ENCODE data around the gene HEYL. TPM values are rescaled to one million over a fixed set of nuclear protein-coding genes. Genes with fewer than 3 reads are reported as not detected.

The HEYL gene
- polyA plus RNA-seq, 1 of the 3 experiments (the other 2 are of a cell fraction) = not detected

- Histone ChIP-seq H3K9me3 (no peaks in the 10 kb centered on the region), H3K9ac (no peak overlapping the region), H3K4me1 (ENCODE audit: control insufficient read depth in 1 of 2, insufficient read depth in 2 of 2, low read depth in 1 of 2, low read length in 1 of 2) (peaks cover 4 to 35% of the 10 kb centered on the region in 2 experiments; a peak in 2 of 4 replicates), H3F3A (replicated peaks; ENCODE audit: insufficient read depth) (peaks cover 8% of the 10 kb centered on the region), H4K20me1 (ENCODE audit: insufficient read depth) (no peaks in the 10 kb centered on the region), H3K27ac (ENCODE audit: low read depth in 2 of 2, low read length in 1 of 2) (peak overlapping the region in 1 of 2 experiments; percentile 2; a peak in 1 of 4 replicates), H3K4me2 (no peak overlapping the region), H2AFZ (ENCODE audit: low read depth) (no peak overlapping the region), H3K4me3 (ENCODE audit: low read depth in 2 of 2, low read length in 1 of 2) (no peak overlapping the region), H3K27me3 (ENCODE audit: insufficient read depth) (no peaks in the 10 kb centered on the region), H3K9me2 (no peaks in the 10 kb centered on the region), H3K36me3 (replicated peaks in 1 of 2; ENCODE audit: control insufficient read depth in 1 of 2, insufficient read depth in 2 of 2, low read length in 1 of 2) (no peaks in the 10 kb centered on the region), H3K79me2 (ENCODE audit: insufficient read depth) (no peaks in the 10 kb centered on the region)
- DNase-seq = no peak
- ChIA-PET POLR2A (interaction anchor here (1.2 to 1.6 kb wide), 3 partner anchors 12 to 26 kb away, joined by 3 to 8 read pairs (median 6); partner anchors contain the start of gene NT5C1A), CTCF (interaction anchor here (1.4 to 15.4 kb wide), 4 partner anchors 12 to 50 kb away, joined by 5 to 459 read pairs (median 25); partner anchors contain the start of gene NT5C1A)
- TF ChIP-seq TEAD4 (IDR thresholded peaks at IDR 0.05; ENCODE audit: borderline replicate concordance, insufficient read depth) (no peak), GATA2 (CRISPR knock-in tag; IDR thresholded peaks at IDR 0.05) (no peak), SMC3 (IDR thresholded peaks at IDR 0.05; ENCODE audit: low read depth, low read length) (no peak), FOXM1 (IDR thresholded peaks at IDR 0.05; ENCODE audit: low read depth) (no peak), EP300 (IDR thresholded peaks at IDR 0.05; ENCODE audit: borderline replicate concordance in 1 of 2, low read depth in 1 of 2, low read length in 1 of 2) (no peak), REST (IDR thresholded peaks at IDR 0.05; ENCODE audit: low read depth, low read length) (no peak), FOSL2 (IDR thresholded peaks at IDR 0.05; ENCODE audit: borderline replicate concordance, low read depth) (no peak), SIN3A (IDR thresholded peaks at IDR 0.05; ENCODE audit: borderline replicate concordance, low read depth, low read length) (no peak)
- TF ChIP-seq, protein P1, sequence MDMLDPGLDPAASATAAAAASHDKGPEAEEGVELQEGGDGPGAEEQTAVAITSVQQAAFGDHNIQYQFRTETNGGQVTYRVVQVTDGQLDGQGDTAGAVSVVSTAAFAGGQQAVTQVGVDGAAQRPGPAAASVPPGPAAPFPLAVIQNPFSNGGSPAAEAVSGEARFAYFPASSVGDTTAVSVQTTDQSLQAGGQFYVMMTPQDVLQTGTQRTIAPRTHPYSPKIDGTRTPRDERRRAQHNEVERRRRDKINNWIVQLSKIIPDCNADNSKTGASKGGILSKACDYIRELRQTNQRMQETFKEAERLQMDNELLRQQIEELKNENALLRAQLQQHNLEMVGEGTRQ (IDR thresholded peaks at IDR 0.05; ENCODE audit: borderline replicate concordance, low read depth, low read length) = no peak
- TF ChIP-seq, protein P2, sequence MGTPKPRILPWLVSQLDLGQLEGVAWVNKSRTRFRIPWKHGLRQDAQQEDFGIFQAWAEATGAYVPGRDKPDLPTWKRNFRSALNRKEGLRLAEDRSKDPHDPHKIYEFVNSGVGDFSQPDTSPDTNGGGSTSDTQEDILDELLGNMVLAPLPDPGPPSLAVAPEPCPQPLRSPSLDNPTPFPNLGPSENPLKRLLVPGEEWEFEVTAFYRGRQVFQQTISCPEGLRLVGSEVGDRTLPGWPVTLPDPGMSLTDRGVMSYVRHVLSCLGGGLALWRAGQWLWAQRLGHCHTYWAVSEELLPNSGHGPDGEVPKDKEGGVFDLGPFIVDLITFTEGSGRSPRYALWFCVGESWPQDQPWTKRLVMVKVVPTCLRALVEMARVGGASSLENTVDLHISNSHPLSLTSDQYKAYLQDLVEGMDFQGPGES (IDR thresholded peaks at IDR 0.05; ENCODE audit: low read depth, low read length) = no peak
- TF ChIP-seq, protein P3, sequence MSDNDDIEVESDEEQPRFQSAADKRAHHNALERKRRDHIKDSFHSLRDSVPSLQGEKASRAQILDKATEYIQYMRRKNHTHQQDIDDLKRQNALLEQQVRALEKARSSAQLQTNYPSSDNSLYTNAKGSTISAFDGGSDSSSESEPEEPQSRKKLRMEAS (IDR thresholded peaks at IDR 0.05; ENCODE audit: low read depth) = no peak
- 96% methylated on average over 3 of the region's 3 CpGs for WGBS (ENCODE audit: low lambda C conversion rate)
Measured at GRCh38 chr1:39645411-39646043, 6.1 kb upstream of the HEYL start.

Measured in SK-N-SH (cell line).